H1 (cell line): ENCODE results near the gene CTCF. TPM values are rescaled to one million over a fixed set of nuclear protein-coding genes. Genes with fewer than 3 reads are reported as not detected.

ENCODE experiments used
- BCL11A ChIP-seq, 2 experiments: IDR thresholded peaks; one replicate each; pipeline ENCODE4 v1.6.1; 2011; ENCODE audit warnings: low read depth in 2 of 2, low read length in 2 of 2, mild to moderate bottlenecking in 2 of 2
- CBX8 ChIP-seq: fragments of 300-800, 300-1000 bp; sonication (generic); IDR thresholded peaks from 2 replicates; pipeline ENCODE4 v1.7.1; 2016; ENCODE audit warnings: low read depth, low read length, borderline replicate concordance
- CTCF ChIP-seq, 3 experiments: IDR thresholded peaks; 1 replicate in 2 of 3; 2 replicates in 1 of 3; pipeline versions ENCODE4 v1.5.1 to v1.6.1; 2011; ENCODE audit warnings: low read length in 3 of 3, mild to moderate bottlenecking in 3 of 3, inconsistent platforms in 2 of 3, low read depth in 1 of 3, moderate library complexity in 1 of 3; ENCODE audit not compliant: insufficient read depth in 1 of 3; ENCODE audit errors: control extremely low read depth in 1 of 3
- polyA plus RNA-seq, 7 experiments: library from polyadenylated mRNA; depleted of rRNA in 3 of 7; stranded (reverse) in 5 of 7; unstranded in 2 of 7; fragments of >200 nt in 5 of 7; fragments of 200-250 nt in 2 of 7; gene quantifications; 1 replicate in 5 of 7; 2 replicates in 1 of 7; 4 replicates in 1 of 7; pipeline versions ENCODE4 v1.2.1 to v1.2.3, GENCODE V29; 2011 to 2013; ENCODE audit warnings: missing spikeins in 2 of 7, mixed read lengths in 2 of 7
- total RNA-seq: library from RNA; stranded (reverse); fragmentation: NEBNext Ultra II Directional; extraction: Animal tissue kit (Norgen Biotek cat#: 25700); gene quantifications from 2 replicates; pipeline ENCODE4 v1.2.1, GENCODE V29; 2021

Gene CTCF
- total and polyA plus RNA-seq, 2 of the 8 experiments (the other 6 are each of a cell fraction or from before 2014, with no cell fraction given), result 32.4 to 66.0 TPM

- TF ChIP-seq BCL11A (IDR thresholded peaks at IDR 0.05; ENCODE audit: low read depth in 2 of 2, low read length in 2 of 2) (no peak), CBX8 (no peak), CTCF (IDR thresholded peaks at IDR 0.05; ENCODE audit: control extremely low read depth in 1 of 3, insufficient read depth in 1 of 3, low read depth in 1 of 3, low read length in 3 of 3) (no peak)
Measured at GRCh38 chr16:67547423-67548264, 14.7 kb upstream of the CTCF start (continued).
